Osteoblast (primary cell): Measurements from ENCODE around the gene PASK. TPM values are rescaled to one million over a fixed set of nuclear protein-coding genes. Genes with fewer than 3 reads are reported as not detected.

ENCODE experiments used
- DNase-seq: peaks from one replicate; pipeline ENCODE4 v3.0.0; 2011; ENCODE audit warnings: low spot score, mixed read lengths; ENCODE audit not compliant: insufficient read length; ENCODE audit errors: missing footprints
- H2AFZ ChIP-seq: 2 replicates; pipeline ENCODE4 v1.6.0; 2011; ENCODE audit warnings: mild to moderate bottlenecking, low read length
- H3K27ac ChIP-seq: 2 replicates; pipeline ENCODE4 v1.5.1; 2011; ENCODE audit warnings: mild to moderate bottlenecking, low read depth, low read length, moderate library complexity
- H3K27me3 ChIP-seq: 2 replicates; pipeline ENCODE4 v1.6.0; 2012; ENCODE audit warnings: mild to moderate bottlenecking, control low read depth, inconsistent platforms, low read length, moderate library complexity; ENCODE audit not compliant: insufficient read depth
- H3K36me3 ChIP-seq: 2 replicates; pipeline ENCODE4 v1.5.1; 2011; ENCODE audit warnings: mild to moderate bottlenecking, low read length, control low read depth, moderate library complexity; ENCODE audit not compliant: insufficient read depth
- H3K4me1 ChIP-seq: 2 replicates; pipeline ENCODE4 v1.5.1; 2011; ENCODE audit warnings: mild to moderate bottlenecking, low read length, control low read depth, moderate library complexity; ENCODE audit not compliant: insufficient read depth
- H3K4me2 ChIP-seq: 2 replicates; pipeline ENCODE4 v1.6.0; 2011; ENCODE audit warnings: mild to moderate bottlenecking, low read length; ENCODE audit not compliant: insufficient read depth
- H3K4me3 ChIP-seq: fragments of 200-600 bp; sonication (generic); 3 replicates; pipeline ENCODE4 v1.5.1; 2012; ENCODE audit warnings: mild to moderate bottlenecking, low read length, inconsistent platforms; ENCODE audit not compliant: insufficient read depth
- H3K79me2 ChIP-seq: 2 replicates; pipeline ENCODE4 v1.6.0; 2012; ENCODE audit warnings: mild to moderate bottlenecking, low read length, control low read depth, inconsistent platforms; ENCODE audit not compliant: insufficient read depth
- H3K9me3 ChIP-seq: 2 replicates; pipeline ENCODE4 v1.5.1; 2011; ENCODE audit warnings: low read depth, low read length, control low read depth
- H4K20me1 ChIP-seq: 2 replicates; pipeline ENCODE4 v1.6.0; 2012; ENCODE audit warnings: mild to moderate bottlenecking, low read length, control low read depth; ENCODE audit not compliant: insufficient read depth
- CTCF ChIP-seq: IDR thresholded peaks from 2 replicates; pipeline ENCODE4 v1.5.1; 2011; ENCODE audit warnings: mild to moderate bottlenecking, low read depth, low read length, moderate library complexity; ENCODE audit errors: extremely low read depth
- total RNA-seq: library from RNA; depleted of rRNA; stranded (reverse); fragments of >200 nt; gene quantifications from 2 replicates; pipeline ENCODE4 v1.2.3, GENCODE V29; 2012

The PASK gene
- total RNA-seq, 1 donor = 5.8 TPM

- Histone ChIP-seq H3K79me2 (peaks cover 10% of the 10 kb centered on the region), H2AFZ (no peak overlapping the region), H3K4me1 (no peaks in the 10 kb centered on the region), H3K4me2 (no peak overlapping the region), H4K20me1 (no peaks in the 10 kb centered on the region), H3K36me3 (no peaks in the 10 kb centered on the region), H3K9me3 (no peaks in the 10 kb centered on the region), H3K4me3 (no peak overlapping the region), H3K27me3 (no peaks in the 10 kb centered on the region), H3K27ac (no peak overlapping the region)
- no peak for DNase-seq
- no peak for TF ChIP-seq CTCF
Measured at GRCh38 chr2:241141214-241141770, 8.0 kb downstream of the PASK start.

GRCh38 chr2:241140445-241140840 is 8.8 kb downstream of the PASK start:
- no peak for TF ChIP-seq CTCF
- no peaks in the 10 kb centered on the region for H3K36me3 ChIP-seq
- no peaks in the 10 kb centered on the region for H3K9me3 ChIP-seq
- H3K27ac ChIP-seq = no peak overlapping the region
- H3K4me2 ChIP-seq = no peak overlapping the region
- H3K79me2 ChIP-seq = peaks cover 10% of the 10 kb centered on the region
- H2AFZ ChIP-seq = no peak overlapping the region
- no peaks in the 10 kb centered on the region for H4K20me1 ChIP-seq
- no peak for DNase-seq
- no peaks in the 10 kb centered on the region for H3K4me1 ChIP-seq
- H3K27me3 ChIP-seq = no peaks in the 10 kb centered on the region
- no peak overlapping the region for H3K4me3 ChIP-seq

- TF ChIP-seq CTCF = no peak
- DNase-seq = no peak
- no peaks in the 10 kb centered on the region for H3K36me3 ChIP-seq
- H3K27me3 ChIP-seq = no peaks in the 10 kb centered on the region
- H2AFZ ChIP-seq = no peak overlapping the region
- no peak overlapping the region for H3K4me3 ChIP-seq
- no peaks in the 10 kb centered on the region for H3K4me1 ChIP-seq
- no peak overlapping the region for H3K27ac ChIP-seq
- H4K20me1 ChIP-seq = no peaks in the 10 kb centered on the region
- peaks cover 10% of the 10 kb centered on the region for H3K79me2 ChIP-seq
- no peaks in the 10 kb centered on the region for H3K9me3 ChIP-seq
- no peak overlapping the region for H3K4me2 ChIP-seq
Measured at GRCh38 chr2:241139531-241140444, 9.5 kb downstream of the PASK start.

- Histone ChIP-seq H3K27me3 (no peaks in the 10 kb centered on the region), H3K9me3 (no peaks in the 10 kb centered on the region), H3K4me2 (no peak overlapping the region), H3K4me3 (no peak overlapping the region), H4K20me1 (no peaks in the 10 kb centered on the region), H2AFZ (no peak overlapping the region), H3K36me3 (no peaks in the 10 kb centered on the region), H3K79me2 (no peaks in the 10 kb centered on the region), H3K27ac (no peak overlapping the region), H3K4me1 (no peaks in the 10 kb centered on the region)
- no peak for DNase-seq
- TF ChIP-seq CTCF = no peak
Measured at GRCh38 chr2:241138471-241138870, 10.8 kb downstream of the PASK start.
